GM10266 (cell line): ENCODE measurements around the gene GLIS1.

ENCODE experiments used
- DNase-seq: peaks from one replicate; pipeline ENCODE4 v3.0.0; 2012; ENCODE audit errors: extremely low spot score
- TF ChIP-seq, protein P1 (sequence below): IDR thresholded peaks from 2 replicates; pipeline ENCODE4 v1.5.1; 2012; ENCODE audit warnings: mild to moderate bottlenecking, low read depth; ENCODE audit not compliant: control insufficient read depth, insufficient read depth; ENCODE audit errors: missing control alignments

The GLIS1 gene

DNA sequence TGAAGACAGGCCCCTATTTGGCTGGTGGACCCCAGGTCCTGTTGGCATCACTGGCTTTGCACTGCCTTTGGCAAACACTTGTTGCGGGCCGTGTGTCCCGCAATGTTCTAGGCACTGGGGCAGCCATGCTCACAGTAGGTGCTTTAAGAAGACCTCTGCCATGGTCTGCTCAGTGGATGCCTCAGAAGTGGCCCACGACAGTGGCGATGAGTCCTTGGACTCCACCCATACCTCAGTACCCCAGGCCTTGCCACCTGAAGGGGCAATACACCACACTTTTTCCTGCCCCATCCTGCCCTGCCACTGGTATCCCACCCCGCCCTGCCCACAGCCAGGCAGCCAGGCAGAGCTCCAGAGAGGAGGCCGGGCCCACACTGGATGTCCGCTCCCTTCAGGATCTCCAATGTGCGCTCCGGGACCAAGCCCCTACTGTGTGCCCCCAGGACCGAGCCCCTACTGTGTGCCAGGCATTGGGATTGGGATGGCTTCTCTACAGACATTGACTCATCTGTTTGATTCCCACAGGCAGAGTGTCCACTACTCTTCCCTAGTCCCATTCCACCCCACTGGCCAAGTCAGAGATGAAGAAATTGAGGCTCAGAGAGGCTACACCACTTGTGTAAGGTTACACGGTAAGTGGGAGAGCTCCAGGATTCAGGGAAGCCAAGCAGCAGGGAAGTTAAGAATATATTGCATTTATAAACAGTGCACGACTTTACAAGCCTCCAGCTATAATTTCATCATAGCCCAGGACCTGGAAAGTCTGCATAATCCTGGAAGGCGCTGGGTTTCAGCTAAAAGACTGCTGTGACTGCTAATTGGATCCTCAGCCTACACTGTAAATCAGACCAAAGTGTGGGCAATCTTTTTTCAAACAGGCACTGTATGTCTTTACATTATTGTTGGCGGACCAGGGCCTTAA lies 178.1 kb downstream of the GLIS1 start:
- DNase-seq, result no peak
- TF ChIP-seq, protein P1, sequence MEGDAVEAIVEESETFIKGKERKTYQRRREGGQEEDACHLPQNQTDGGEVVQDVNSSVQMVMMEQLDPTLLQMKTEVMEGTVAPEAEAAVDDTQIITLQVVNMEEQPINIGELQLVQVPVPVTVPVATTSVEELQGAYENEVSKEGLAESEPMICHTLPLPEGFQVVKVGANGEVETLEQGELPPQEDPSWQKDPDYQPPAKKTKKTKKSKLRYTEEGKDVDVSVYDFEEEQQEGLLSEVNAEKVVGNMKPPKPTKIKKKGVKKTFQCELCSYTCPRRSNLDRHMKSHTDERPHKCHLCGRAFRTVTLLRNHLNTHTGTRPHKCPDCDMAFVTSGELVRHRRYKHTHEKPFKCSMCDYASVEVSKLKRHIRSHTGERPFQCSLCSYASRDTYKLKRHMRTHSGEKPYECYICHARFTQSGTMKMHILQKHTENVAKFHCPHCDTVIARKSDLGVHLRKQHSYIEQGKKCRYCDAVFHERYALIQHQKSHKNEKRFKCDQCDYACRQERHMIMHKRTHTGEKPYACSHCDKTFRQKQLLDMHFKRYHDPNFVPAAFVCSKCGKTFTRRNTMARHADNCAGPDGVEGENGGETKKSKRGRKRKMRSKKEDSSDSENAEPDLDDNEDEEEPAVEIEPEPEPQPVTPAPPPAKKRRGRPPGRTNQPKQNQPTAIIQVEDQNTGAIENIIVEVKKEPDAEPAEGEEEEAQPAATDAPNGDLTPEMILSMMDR, result no peak

DNA sequence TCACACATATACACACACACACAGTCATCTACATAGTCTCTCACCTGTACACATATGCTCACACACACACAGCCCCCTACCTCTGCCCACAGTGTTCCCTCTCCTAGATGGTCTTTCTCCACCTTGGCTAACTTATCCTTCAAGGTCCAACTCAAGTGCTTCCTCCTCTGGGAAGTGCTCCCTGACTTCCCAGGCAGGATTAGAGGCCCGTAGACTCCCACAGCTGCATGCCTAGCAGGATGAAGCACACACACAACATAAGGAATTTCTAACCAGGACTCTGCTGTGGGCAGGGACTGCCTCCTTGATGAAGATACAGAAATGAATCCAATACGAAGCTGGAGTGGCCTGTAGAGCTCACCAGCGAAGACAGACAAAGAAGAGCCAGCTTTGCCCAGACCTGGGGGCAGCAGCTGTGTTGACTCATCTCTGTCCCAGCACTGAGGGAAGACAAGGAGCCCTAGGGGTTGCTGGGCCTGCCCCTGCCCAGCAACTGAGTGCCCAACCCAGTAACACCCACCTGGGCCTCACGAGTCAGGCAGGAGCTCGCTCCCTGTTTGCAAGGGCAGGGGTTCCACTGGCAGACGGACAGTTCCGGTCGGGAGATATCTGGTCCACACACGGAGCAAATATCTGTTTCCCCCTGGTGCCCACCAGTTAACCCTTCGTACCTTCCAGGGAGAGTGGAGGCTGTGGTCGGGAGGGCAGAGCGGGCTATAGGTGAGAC lies 178.9 kb downstream of the GLIS1 start:
- DNase-seq, result no peak
- TF ChIP-seq, protein P1, result no peak

DNA sequence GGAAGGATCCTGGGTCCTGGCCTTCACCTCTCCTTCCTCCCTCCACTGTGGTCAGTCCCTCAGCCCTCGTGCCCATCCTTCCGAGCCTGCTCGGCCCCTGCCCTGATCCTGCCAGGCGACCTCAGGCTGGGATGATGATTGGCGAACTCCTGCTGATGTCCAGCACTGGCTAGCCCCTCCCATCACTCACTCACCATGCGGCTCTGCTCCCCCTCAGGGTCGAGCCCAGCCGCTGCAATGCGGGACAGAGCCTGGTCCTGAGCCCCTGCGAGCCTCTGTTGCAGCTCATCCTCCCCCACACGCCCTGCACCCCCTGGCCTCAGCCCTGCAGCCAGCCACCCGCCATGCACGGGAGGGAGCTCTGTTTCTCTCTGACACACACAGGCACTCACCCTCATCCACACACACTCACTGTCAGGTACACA lies 179.6 kb downstream of the GLIS1 start:
- no peak for DNase-seq

DNA sequence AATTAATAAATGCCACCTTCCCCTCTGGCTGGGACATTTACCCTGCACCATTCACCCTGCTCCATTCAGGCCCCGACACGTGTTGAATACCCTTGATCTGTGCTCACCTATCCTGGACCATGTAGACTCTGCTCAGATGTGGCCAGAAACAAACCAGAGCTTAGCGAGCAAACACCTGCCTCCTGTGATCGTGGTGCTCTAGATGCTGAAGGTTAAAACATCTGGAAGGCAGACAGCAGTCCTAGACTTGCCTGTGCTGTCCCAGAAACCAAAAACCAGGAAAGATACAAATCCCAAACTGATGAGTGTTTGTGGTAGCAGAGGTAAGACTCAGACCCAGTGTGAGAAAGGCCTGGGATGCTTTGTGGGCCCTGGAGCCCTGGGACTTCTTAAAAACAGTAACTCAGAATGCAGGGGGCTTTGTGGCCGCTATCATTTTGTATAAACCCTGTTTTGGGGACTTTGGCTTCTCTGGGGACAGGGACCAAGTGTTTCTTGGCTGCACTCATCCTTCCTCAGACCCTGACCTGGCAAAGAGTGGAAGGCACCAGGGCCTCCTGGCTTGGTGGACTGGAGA lies 180.1 kb downstream of the GLIS1 start:
- DNase-seq, result no peak
- TF ChIP-seq, protein P1, result no peak

More for the DNA sequence above, 179.6 kb downstream of the GLIS1 start:
- TF ChIP-seq, protein P1, result no peak

DNA sequence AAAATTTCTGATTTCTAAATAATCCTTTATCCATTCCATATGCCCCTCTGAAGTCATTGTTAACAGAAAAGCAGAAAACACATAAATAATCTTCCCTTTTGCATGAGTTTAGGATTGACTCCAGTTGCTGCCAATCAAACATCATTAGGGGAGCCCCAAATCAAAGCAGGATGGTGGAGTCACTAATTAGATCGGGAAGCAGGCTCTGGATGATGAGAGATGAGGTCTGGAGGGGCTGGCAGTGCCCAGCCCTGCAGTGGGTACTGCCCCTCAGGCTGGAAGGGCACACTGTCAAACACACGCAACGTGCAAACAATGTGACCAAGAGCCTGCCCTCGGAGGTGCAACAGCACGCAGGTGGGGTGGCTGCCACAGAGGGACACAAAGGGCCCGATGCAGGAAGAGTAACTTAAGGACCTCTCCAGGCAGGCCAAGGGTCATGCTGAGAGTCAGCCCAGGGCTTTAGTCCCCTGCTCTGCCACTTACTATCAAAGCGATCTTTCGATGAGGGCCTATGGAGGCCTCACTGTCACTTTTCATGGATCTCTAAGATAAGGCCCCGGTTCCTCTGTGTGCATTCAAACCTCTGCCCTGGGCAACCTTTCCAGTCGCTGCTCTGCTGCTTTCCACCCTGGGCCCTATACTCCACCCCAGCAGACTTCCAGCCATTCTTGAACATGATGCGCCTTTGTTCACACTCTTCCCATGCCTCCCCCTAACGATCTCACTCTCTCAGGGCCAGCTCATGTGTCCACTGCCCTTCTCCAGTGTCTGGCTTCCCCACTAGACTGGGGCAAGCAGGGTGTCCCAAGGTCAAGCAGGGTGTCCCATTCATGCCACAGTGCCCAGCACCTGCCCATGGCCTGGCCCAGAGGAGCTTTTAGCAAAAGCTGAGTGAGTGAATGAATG lies 180.9 kb downstream of the GLIS1 start:
- DNase-seq, result no peak
- TF ChIP-seq, protein P1, result no peak

DNA sequence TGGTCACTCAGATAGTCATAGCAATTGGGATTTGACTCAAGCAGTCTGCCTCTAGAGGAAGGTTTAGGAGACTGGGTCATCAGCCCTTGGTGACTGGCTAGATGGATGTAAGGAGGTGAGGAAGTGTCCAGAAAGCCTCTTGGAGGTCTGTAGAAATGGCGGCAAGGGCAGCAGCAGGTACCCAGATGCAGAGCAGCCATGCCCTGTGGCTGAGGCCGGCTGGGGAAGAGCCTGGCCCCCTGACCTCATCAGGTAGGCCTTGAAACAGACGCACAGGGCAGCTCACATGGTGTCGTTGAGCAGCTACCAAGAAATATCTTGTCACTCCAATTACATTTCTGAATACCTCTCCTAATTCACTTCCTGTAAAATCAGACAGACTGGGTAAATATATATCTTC lies 181.6 kb downstream of the GLIS1 start:
- TF ChIP-seq, protein P1, result no peak
- DNase-seq, result no peak
